OCI-LY7 (cell line): ENCODE data around the gene CCL1. TPM values are rescaled to one million over a fixed set of nuclear protein-coding genes. Genes with fewer than 3 reads are reported as not detected.

Experiments used
- BruUV-seq: library from RNA; stranded (reverse); fragments of 400-500 nt; replicated peaks from 2 replicates; lab custom pipeline; 2021; lab: Mats Ljungman, UMichigan
- CTCF ChIA-PET: fragments of 300-600 bp; sonication (Branson Sonifier 250); formaldehyde crosslinking; loops from one replicate; lab custom pipeline; 2022; ENCODE audit warnings: antibody characterized with exemption; ENCODE audit not compliant: unreplicated experiment; lab: Charles Lee
- POLR2A ChIA-PET: fragments of 300-600 bp; sonication (Branson Sonifier 250); formaldehyde crosslinking; loops from one replicate; lab custom pipeline; 2022; ENCODE audit warnings: antibody characterized with exemption; lab: Charles Lee
- DNase-seq: peaks from one replicate; pipeline ENCODE4 v3.0.0-alpha.2; 2015; ENCODE audit warnings: low spot score
- H2AFZ ChIP-seq: fragments of 200-600 bp; sonication (generic), shearing (Covaris generic); 2 replicates; pipeline ENCODE4 v1.6.1; 2014; ENCODE audit warnings: mild to moderate bottlenecking, antibody characterized with exemption, low read length, moderate library complexity
- H3K27ac ChIP-seq: fragments of 200-600 bp; sonication (generic); 2 replicates; pipeline ENCODE4 v1.5.1; 2014; ENCODE audit warnings: mixed run types, low read depth, mild to moderate bottlenecking, moderate library complexity, low read length, inconsistent platforms; ENCODE audit not compliant: poor library complexity, severe bottlenecking
- H3K36me3 ChIP-seq: fragments of 200-600 bp; sonication (generic); 2 replicates; pipeline ENCODE4 v1.6.1; 2014; ENCODE audit warnings: mild to moderate bottlenecking, antibody characterized with exemption, low read length, moderate library complexity, mixed read lengths; ENCODE audit not compliant: insufficient read depth
- H3K4me1 ChIP-seq: fragments of 200-600 bp; sonication (generic); 2 replicates; pipeline ENCODE4 v1.5.1; 2014; ENCODE audit warnings: mild to moderate bottlenecking, low read length; ENCODE audit not compliant: insufficient read depth, poor library complexity, severe bottlenecking
- H3K4me2 ChIP-seq: fragments of 200-600 bp; sonication (generic); 2 replicates; pipeline ENCODE4 v1.6.1; 2014; ENCODE audit warnings: mild to moderate bottlenecking, low read length
- H3K4me3 ChIP-seq: fragments of 200-600 bp; sonication (generic); 2 replicates; pipeline ENCODE4 v1.5.1; 2014; ENCODE audit warnings: mild to moderate bottlenecking, low read depth, low read length; ENCODE audit not compliant: poor library complexity, severe bottlenecking
- H3K79me2 ChIP-seq: fragments of 200-600 bp; sonication (generic); 2 replicates; pipeline ENCODE4 v1.6.1; 2016; ENCODE audit warnings: low read depth, mild to moderate bottlenecking, low read length, moderate library complexity, mixed read lengths; ENCODE audit not compliant: insufficient read depth
- H3K9me2 ChIP-seq: fragments of 200-600 bp; sonication (generic); 2 replicates; pipeline ENCODE4 v1.6.1; 2016; ENCODE audit warnings: mild to moderate bottlenecking, low read length, mixed read lengths; ENCODE audit not compliant: insufficient read depth
- H3K9me3 ChIP-seq: fragments of 200-600 bp; sonication (generic); 2 replicates; pipeline ENCODE4 v1.6.1; 2014; ENCODE audit warnings: mild to moderate bottlenecking, mixed run types, low read length, mixed read lengths
- H4K20me1 ChIP-seq: fragments of 200-600 bp; sonication (generic); 2 replicates; pipeline ENCODE4 v1.6.1; 2014; ENCODE audit warnings: mild to moderate bottlenecking, antibody characterized with exemption, low read length, moderate library complexity, mixed read lengths; ENCODE audit not compliant: insufficient read depth
- EZH2phosphoT487 ChIP-seq: fragments of 200-600 bp; sonication (generic); IDR thresholded peaks from 2 replicates; pipeline ENCODE4 v1.6.1; 2018; ENCODE audit warnings: low read depth, borderline replicate concordance, mild to moderate bottlenecking, mixed run types, antibody characterized with exemption, low read length, moderate library complexity, mixed read lengths
- intact Hi-C: fragments of 100-400 bp; cut with micrococcal nuclease; formaldehyde crosslinking; loops from one replicate; pipeline ENCODE4 v1.10.0; 2022; ENCODE audit not compliant: unreplicated experiment
- total RNA-seq, 2 experiments: library from RNA; depleted of rRNA in 1 of 2; stranded (reverse); fragments of >200 nt in 1 of 2; shearing (Covaris generic) in 1 of 2; gene quantifications; 2 replicates each; pipeline ENCODE4 v1.2.3, GENCODE V29; 2014 to 2022
- TF ChIP-seq, protein P1 (sequence below): fragments of 200-600 bp; sonication (generic); conservative IDR thresholded peaks from 2 replicates; pipeline ENCODE4 v1.5.1; 2014; ENCODE audit warnings: mild to moderate bottlenecking, antibody characterized with exemption, low read length, moderate library complexity, mixed read lengths

CCL1 gene
- total RNA-seq, 2 experiments from 2014 or later, result not detected

DNA sequence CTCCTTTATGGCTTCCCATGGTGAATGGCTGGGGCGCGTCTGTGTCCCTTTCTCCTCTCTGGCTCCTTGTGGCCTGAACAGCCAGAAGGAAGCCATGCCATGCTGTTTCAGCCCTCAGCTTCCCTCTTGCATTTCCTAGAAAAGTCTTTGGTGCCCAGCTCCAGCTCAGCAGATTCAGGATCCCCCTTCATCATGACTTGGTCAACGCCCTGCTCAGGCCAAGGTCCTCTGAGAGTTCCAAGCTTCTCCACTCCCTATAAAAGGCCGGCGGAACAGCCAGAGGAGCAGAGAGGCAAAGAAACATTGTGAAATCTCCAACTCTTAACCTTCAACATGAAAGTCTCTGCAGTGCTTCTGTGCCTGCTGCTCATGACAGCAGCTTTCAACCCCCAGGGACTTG lies 6.8 kb downstream of the CCL1 start, which contains the start of gene CCL13:
TSS of gene CCL13 (plus strand) at position 287 of the 400 bp plus-strand sequence. CDS start at position 334, 47 bp downstream.
- Histone ChIP-seq H3K4me3 (no peak within 1 kb of the TSS), H3K27ac (no peak within 1 kb of the TSS), H3K9me3 (no peaks in the 10 kb centered on the region), H3K4me1 (peaks cover 10% of the 10 kb centered on the region), H3K4me2 (no peak within 1 kb of the TSS), H4K20me1 (no peaks in the 10 kb centered on the region), H2AFZ (no peak within 1 kb of the TSS), H3K36me3 (no peaks in the 10 kb centered on the region), H3K9me2 (no peaks in the 10 kb centered on the region), H3K79me2 (no peaks in the 10 kb centered on the region)
- intact Hi-C loops, result loop anchor here (10.0 kb wide), 2 partner anchors 131 to 159 kb away; no protein-coding TSS in a partner anchor
- DNase-seq, result no peak
- BruUV-seq, result no TSS peak
- TF ChIP-seq EZH2phosphoT487, result no peak
- TF ChIP-seq, protein P1, sequence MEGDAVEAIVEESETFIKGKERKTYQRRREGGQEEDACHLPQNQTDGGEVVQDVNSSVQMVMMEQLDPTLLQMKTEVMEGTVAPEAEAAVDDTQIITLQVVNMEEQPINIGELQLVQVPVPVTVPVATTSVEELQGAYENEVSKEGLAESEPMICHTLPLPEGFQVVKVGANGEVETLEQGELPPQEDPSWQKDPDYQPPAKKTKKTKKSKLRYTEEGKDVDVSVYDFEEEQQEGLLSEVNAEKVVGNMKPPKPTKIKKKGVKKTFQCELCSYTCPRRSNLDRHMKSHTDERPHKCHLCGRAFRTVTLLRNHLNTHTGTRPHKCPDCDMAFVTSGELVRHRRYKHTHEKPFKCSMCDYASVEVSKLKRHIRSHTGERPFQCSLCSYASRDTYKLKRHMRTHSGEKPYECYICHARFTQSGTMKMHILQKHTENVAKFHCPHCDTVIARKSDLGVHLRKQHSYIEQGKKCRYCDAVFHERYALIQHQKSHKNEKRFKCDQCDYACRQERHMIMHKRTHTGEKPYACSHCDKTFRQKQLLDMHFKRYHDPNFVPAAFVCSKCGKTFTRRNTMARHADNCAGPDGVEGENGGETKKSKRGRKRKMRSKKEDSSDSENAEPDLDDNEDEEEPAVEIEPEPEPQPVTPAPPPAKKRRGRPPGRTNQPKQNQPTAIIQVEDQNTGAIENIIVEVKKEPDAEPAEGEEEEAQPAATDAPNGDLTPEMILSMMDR, result no peak
- ChIA-PET POLR2A (no interaction called here), CTCF (no interaction called here)

DNA sequence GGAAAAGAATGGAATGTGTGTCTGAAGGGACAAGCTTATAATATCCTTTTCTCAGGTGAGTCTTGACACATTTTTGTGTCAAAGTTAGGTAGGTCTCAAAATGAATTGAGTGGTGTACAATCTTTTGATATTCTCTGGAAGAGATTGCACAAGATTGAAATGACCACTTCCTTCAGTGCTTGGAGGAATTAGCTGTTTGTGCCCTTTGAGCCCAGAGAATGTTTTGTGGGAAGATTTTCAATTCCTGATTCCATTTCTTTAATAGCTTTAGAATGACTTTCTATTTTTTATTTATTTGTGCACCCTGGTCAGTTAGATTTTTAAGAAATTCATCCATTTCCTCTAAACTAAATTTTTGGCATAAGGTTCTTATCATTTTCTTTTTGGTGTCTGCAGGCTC lies 8.4 kb downstream of the CCL1 start:
- Histone ChIP-seq H3K79me2 (no peaks in the 10 kb centered on the region), H3K4me2 (no peak overlapping the region), H3K27ac (no peak overlapping the region), H3K4me1 (no peaks in the 10 kb centered on the region), H3K36me3 (no peaks in the 10 kb centered on the region), H3K9me2 (no peaks in the 10 kb centered on the region), H3K4me3 (no peak overlapping the region), H4K20me1 (no peaks in the 10 kb centered on the region), H2AFZ (no peak overlapping the region), H3K9me3 (no peaks in the 10 kb centered on the region)
- TF ChIP-seq, protein P1, result no peak
- TF ChIP-seq EZH2phosphoT487, result no peak
- CTCF ChIA-PET, result no interaction called here
- intact Hi-C loops, result loop anchor here (10.0 kb wide), 2 partner anchors 130 to 160 kb away; no protein-coding TSS in a partner anchor
- POLR2A ChIA-PET, result interaction anchor here (0.9 kb wide), 1 partner anchor 48 kb away, joined by 4 read pairs; no protein-coding TSS in a partner anchor
- no TSS peak for BruUV-seq
- DNase-seq, result no peak

DNA sequence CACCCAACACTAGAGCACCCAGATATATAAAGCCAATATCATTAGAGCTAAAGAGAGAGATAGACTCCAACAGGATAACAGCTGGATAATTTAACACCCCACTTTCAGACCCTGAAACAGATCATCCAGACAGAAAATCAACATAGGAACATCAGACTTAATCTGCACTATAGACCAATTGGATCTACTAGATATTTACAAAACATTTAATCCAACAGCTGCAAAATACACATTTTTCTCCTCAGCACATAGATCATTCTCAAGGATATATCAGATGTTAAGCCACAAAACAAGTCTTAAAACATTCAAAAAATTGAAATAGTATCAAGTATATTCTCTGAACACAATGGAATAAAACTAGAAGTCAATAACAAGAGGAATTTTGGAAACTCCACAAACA lies 10.8 kb downstream of the CCL1 start:
- no peaks in the 10 kb centered on the region for H4K20me1 ChIP-seq
- intact Hi-C loops, result loop anchor here (10.0 kb wide), 2 partner anchors 127 to 163 kb away; no protein-coding TSS in a partner anchor
- no TSS peak for BruUV-seq
- ChIA-PET CTCF (no interaction called here), POLR2A (no interaction called here)
- DNase-seq, result no peak
- H3K79me2 ChIP-seq, result no peaks in the 10 kb centered on the region
- H3K36me3 ChIP-seq, result no peaks in the 10 kb centered on the region
- no peak overlapping the region for H2AFZ ChIP-seq
- H3K4me2 ChIP-seq, result no peak overlapping the region
- no peaks in the 10 kb centered on the region for H3K4me1 ChIP-seq
- no peak for TF ChIP-seq EZH2phosphoT487
- TF ChIP-seq, protein P1, result no peak
- no peaks in the 10 kb centered on the region for H3K9me3 ChIP-seq
- H3K4me3 ChIP-seq, result no peak overlapping the region
- no peaks in the 10 kb centered on the region for H3K9me2 ChIP-seq
- H3K27ac ChIP-seq, result no peak overlapping the region
